ENCODE measurements around the gene MCOLN3.

The MCOLN3 gene, protein sequence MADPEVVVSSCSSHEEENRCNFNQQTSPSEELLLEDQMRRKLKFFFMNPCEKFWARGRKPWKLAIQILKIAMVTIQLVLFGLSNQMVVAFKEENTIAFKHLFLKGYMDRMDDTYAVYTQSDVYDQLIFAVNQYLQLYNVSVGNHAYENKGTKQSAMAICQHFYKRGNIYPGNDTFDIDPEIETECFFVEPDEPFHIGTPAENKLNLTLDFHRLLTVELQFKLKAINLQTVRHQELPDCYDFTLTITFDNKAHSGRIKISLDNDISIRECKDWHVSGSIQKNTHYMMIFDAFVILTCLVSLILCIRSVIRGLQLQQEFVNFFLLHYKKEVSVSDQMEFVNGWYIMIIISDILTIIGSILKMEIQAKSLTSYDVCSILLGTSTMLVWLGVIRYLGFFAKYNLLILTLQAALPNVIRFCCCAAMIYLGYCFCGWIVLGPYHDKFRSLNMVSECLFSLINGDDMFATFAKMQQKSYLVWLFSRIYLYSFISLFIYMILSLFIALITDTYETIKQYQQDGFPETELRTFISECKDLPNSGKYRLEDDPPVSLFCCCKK

DNA sequence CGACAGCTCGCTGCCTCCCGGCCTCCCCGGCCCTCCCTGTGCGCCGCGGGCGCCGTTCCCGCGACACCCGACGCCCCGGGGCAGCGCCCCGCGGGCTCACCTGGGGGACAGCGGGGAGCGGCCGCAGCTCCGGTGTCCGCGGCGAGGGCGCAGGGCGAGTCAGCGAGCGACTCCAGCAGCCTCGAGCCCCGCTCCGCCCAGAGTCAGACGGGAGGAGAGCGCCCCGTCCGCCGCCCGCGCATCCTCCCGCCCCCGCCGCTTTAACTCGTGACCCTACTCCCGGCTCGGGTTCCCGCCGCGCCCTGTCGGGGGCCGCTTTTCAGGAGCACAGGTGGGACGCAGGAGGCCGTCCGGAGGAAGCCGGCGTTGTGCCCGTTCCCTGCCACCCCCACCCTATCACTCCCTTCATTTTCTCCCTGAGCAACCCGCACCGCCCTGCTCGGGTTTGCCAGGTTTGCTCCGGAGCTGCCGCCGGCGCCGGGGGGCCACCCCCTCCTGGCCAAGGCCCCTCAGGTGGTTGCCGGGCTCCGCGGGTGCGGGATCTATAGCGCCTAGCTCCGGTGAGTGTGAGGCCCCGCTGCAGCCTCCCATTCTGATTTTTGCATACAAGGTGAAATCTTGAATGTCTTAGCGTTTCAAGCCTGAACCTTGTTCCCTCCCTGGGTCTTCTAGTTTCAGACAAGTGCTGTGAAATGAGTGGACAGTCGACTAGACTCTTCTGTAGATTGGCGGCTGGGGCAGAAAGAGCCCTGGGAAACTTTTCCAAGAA is at the start of gene MCOLN3:
MCOLN3 (minus strand) TSS at position 205 of the 769 bp plus-strand sequence. CDS start 3,140 bp downstream, outside the sequence.
- peak; percentile 18 to 26 for ATAC-seq

DNA sequence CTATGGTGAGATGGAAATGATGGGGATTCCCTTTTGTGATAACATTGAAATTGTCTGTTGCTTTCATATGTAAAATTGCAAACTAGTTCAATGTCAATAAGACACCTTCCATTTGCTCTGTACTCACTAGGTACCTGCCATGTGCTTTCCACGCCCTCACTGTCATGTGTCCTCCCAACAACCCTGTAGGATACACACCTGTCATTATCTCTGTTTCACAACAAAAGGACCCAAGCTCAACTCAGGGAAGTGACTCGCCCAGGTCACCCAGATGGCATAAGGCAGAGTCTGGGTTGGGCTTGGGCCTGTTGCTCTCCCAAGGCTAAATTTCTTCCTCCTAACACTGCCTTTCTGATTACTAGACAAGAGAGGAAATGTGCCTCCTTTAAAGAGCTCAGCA is 45.3 kb upstream of the MCOLN3 start:
- ATAC-seq = no peak

DNA sequence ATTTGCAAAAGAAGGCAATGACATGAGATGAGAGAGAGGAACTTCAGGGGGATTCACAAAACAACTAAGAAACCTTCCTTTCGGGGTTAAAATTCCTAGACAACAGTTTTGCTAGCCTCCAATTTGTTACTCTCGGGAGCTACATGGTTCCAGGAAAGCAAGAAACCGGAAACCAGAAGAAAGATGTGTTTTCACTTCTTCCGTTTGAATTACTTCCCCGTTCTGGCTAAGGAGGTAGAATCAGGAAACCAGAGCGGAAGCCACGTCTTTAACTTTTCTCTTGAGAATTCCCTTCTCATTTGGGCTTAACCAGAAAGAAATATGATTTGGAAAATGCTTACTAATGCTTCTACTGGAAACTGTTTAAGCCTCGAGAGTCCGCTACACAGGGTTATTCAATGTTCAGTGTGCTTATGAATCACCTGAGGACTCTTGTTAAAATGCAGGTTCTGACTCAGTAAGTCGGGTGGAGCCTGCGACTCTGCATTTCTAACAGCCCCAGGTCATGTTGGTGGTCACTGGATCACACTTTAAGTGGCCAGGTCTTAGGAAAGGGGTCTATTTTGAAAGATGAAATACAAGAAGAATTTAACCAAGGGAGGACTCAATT is 43.5 kb upstream of the MCOLN3 start:
- ATAC-seq = peak in 1 of 2 donors; percentile 45

DNA sequence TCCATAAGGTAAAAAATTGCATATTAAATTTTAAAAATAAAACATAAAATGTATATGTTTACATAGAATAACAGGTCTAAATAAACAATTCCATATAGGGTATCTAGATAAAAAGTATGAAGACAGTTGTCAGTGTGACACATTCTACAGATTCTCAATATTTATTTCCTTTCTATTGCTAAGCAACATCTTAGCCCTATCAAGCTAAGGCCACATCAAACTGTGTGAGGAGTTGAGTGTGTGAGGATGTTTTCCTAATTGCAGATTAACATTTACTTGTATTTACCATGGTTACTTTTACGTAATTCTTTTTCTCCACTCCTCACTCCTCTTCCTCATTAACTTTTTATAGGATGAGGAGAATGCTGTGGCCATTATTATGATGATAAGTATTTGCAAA is 41.9 kb upstream of the MCOLN3 start:
- ATAC-seq = no peak

DNA sequence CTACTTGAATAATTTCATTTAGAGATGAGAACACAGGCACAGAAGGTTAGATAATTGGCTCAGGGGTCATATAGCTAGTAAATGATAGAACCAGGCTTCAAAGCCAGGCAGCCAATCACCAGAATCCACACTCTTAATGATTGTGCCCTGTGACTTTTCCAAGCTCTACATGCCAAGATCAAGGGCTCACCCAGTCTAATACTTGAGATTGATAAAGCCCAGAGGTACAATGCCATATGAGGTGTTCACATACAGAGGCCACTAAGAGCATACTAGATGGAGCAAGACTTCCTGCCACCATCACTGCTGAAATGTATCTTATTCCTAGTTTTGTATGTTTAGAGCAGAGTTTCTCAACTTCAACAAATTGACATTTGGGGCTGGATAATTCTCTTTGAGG is 40.9 kb upstream of the MCOLN3 start:
- no peak for ATAC-seq

DNA sequence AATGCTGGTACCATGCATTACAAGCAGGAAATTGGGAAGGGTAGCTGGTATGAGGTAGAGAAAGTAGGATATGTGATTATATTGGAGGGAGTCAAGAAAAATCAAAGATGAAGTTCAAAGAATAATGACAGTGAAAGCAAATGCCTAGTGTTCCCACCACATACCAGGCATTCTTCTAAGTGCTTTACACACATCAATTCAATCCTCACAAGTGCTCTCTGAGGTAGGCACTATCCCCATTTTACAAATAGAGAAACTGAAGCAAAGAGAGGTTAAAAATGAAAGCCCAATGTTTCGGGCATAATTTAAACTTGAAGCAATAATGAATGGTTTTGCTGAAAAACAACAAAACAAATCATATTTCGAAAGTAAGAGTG is 40.1 kb upstream of the MCOLN3 start:
- no peak for ATAC-seq

DNA sequence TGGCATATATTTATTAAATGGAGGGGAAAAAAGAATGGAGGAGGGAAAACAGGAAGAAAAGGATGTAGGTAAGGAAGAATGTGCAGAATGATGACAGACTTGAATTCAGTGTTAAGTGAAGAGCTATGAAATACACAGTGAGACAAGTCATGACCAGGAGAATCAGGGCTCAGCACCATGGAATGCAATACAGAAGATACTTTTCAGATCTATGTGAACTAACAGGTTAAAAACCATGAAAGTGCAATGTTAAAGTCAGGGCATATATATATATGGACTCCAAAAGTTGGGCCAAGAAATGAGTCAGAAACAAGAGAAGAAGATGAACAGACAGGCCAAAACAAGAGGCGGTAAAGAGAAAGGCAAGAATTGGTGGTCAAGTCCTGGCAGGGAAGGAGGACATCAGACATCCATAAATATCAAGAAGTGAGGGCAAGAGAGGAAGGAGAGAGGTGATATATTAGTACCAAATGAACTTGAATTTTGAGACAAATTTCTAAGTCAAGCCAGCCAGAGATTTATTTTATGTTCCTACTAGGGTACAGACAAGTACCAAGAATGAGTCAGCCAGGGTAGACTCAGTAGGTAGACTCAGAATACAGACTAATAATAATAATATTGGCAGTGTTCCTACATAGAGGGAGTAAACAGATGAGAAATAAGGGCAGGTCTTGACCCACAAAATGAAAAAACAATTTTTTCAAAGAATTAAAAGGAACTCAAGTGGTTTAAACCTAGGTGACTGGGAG is 39.5 kb upstream of the MCOLN3 start:
- no peak for ATAC-seq

DNA sequence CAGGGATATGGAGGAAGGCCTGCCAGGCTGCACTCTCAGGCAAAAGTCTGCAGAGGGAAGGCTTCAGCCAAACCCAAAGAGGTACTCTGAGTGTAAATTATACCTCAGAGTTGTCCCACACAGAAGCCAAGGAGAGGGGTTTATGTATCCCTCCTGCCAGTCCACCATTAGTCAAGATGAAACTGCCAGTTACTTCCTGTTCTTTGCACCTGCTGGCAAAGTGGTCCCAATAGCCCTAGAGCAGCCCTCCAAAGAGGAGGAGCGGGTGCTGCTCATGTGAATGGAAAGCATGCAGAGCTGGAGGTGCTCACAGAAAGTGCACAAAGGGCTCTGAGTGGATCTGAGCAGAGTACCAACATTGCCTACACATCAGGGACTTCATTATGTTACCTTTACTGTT is 37.1 kb upstream of the MCOLN3 start:
- no peak for ATAC-seq

DNA sequence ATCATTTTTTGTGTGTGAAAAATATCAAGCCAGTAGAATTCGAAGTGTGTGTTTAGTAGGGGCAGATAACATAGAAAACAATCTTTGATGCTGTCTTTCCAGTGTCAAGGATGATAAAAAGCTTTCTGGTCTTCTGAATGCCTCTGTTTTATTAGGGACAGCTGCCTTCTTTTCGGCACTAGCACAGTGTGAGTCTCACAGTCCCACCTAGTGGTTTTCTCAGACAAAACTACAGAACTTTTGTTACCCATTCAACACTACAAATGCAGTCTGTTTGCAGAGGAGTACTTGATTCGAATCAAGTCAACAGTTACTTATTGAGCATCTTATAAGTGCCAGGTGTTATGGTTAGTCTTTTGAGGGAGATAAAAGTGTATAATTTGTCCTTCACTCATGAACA is 30.6 kb upstream of the MCOLN3 start:
- ATAC-seq = no peak

DNA sequence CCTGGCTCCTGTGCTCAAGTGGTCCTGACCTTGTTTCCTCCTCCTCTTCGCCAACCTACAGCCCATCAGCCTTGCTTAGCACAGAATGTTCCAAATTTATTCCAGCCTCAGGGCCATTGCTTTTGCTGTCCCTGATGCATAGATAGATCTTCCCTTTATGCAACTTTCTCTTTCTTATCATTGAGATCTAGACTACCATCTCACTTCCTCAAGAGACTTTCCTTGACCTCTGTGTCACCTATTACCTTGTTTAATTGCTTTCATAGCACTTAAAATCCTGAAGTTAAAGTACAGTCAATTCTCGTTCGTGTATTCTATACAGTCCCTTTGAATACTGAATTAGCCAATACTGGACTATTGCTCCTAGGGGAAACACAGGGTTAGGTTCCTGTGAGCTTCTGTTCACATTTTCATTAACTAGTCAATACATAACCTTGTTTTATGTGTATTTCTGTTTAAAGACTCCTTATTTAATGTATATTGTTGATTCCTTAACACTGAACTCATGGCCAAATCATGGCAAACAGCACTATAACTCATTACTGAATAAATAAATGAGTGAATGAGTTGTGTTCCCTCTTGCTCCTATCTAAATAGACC is 26.2 kb upstream of the MCOLN3 start:
- no peak for ATAC-seq

DNA sequence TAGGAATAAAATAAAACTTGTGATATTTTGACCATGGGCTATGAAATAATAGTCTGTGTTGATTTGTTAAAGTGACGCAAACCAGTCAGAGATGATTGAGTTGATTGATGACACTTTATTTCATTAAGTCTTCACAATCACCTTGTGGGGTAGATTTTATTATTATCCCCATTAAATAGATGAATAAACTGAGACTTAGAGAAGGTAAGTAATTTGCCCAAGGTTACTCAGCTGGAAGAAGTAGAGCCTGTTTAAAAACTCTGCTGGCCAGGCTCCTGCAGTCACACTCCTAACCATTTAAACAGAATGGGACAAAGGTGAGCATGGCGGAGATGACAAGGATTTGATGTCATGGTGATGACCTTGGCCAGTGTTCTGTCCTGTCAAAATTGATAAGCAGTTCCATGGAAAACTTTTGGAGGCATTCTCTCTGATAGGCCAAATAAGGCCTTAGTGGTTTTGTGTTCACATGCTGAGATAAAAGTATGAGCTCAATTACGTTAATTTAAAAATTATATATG is 22.7 kb upstream of the MCOLN3 start:
- no peak for ATAC-seq

DNA sequence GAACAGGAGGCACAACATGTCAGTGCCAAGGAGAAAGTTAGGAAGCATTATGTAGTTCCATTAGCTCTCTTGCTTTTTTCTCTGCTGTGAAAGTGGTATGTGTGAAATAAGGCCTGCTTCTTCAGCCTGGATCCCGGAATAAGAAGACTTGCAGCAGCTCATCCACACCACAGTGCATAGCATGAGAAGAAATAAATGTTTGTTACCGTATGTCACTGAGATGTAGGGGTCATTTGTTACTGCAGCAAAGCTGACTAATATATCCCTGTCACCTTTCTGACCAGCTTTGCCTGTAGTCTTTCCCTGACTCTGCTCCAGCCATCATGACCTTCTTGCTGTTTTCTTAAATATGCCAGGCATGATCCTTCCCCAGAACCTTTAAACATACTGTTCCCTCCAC is 20.5 kb upstream of the MCOLN3 start:
- ATAC-seq = no peak

DNA sequence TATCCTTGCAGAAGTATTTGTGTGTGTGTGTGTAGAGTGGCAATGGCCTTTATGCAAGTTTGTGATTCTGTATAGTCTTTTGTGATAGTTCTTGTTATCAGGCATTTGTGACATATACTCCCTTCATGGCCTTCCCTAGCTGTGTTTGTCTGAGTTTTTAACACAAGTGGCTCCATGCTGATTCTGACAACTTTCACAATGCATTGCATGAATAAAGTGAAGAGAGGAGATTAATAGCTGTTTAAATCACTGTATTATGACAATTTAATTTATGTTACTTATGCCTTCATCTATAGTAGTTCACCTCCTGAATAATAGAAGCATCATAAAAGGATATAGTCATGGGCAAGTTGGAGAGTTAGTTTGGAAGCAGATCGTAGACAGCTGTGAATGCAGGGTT is 17.2 kb upstream of the MCOLN3 start:
- ATAC-seq = no peak

DNA sequence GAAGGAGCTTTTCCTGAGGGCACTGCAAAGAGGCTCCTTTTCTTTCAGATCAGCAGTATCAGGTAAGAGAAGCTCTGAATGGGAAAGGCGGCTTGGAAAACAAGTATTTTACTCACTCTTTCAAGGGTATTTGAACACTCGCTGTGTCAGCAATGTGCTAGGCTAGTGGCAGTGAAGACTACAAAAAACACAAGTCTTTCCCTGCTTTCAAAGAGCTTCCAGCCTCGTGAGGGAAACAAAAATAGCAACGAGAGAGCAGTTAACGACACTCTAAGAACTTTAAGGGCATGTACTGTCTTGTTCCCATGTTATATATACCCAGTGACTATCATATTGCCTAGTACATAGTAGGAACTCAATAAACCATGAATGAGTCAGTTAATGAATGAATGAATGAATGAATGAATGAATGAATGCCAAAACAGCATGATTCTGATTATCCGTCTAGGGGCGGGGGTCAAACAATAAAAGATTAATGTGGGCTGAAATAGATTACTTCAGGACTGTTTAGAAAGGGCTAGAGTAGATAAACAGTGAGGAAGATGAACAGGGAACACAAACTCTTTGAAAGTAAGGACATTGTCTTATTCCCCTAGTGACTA is 14.2 kb upstream of the MCOLN3 start:
- peak in 1 of 2 donors; percentile 3 for ATAC-seq

DNA sequence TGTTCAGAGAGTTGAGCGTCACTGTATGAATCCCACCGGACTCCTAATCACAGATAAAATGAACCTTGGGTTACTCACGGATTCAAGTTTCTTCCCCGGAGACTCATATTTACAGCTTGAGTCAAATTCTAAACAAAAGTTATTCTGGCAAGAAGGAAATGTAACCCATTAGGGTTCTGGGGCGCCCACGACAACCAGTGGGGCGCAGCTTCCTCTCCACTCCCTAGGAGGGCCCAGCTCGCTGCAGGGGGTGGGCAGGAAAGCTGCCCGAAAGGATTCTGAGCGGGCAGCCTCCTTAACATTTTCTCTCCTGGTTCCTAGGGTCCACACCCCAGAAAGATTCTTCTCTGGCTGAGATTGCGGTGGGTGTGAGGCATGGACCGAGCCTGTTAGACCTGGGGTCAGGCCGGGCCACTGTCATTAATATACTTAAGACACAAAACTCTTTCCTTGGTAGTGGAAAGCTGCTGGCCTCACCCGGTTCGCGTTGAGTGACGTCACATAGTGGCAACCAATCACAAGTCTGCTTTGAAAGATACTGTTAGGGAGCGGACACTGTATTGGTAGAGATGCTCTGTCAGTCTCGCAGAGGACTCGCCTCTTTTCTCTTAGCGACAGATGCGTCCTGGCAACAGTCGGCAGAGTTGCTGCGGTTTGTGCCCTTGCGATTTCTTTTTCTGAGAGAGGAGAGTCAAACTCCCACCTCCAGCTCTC is 13.6 kb upstream of the MCOLN3 start:
- ATAC-seq = peak; percentile 99 to 100

DNA sequence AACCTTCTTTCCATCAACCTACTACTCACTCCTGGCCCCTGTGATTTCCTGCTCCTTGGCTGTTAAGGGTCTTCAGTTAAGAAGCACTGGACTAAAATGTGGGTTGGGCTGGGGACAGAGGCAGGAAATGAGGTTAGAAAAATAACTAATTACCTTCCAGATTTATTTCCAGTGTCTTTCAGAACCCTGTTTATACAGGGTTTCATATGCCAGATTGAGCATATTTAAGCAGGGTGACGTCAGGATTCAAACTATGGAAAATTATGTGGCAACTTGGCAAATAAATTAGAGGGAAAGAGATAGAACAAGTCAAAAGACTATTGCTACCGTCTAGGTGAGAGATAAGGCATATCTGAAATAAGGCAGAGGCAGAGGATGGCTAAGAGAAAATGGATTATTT is 11.7 kb upstream of the MCOLN3 start:
- no peak for ATAC-seq

DNA sequence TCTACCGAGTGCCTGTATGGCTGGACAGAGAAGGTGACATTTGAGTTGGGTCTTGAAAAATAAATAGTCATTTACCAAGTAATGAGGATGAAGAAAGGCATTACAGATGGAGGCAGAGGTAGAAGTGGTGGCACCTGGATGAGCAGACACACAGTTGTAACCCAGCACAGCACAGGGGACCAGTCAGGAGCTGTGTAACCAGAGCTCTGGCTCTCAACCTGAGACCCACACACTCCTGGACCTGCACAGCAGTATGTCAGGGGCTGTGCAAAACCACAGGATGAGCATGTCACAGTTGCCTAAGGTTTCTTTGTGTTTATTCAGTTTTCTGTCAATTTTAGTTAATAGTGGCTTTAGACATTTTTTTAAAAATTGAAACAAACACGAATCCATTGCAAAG is 11.3 kb upstream of the MCOLN3 start:
- ATAC-seq = no peak

DNA sequence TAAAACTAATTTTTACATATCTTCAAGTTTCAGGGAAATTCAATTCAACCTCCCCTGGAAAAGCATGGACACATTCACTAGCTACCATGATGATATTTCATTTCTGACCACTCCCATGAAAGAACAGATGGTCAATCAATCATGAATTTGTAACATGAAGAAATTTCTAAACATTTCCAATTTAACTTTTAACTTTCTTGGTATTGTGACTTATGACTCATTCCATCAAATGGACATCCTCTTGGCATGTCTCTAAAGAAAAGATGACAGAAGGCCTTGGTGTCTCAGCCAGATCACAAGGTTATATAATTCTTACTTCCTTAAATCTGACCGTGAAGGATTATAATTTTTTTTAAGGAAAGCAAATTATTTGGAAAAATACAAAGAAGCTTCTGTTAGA is 10.5 kb upstream of the MCOLN3 start:
- ATAC-seq = no peak

DNA sequence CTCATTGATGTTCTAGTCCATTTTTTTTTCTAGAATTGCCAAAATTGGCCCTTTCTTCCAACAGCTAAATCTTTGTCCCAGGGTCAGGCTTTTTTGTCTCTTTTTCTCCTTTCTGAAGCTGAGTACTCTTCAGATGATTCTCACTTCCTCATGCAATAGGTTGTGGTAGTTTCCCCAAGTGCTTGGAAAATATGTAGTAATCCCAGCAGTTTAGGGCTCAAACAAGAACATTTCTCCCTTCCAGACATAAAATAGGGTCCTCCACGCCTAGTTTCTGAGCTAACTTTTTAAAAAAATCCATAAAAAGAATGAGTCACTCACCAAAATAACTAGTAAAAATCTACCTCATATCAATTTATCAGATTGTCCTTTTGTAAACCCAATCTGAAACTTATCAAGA is 10.0 kb upstream of the MCOLN3 start:
- ATAC-seq = no peak

DNA sequence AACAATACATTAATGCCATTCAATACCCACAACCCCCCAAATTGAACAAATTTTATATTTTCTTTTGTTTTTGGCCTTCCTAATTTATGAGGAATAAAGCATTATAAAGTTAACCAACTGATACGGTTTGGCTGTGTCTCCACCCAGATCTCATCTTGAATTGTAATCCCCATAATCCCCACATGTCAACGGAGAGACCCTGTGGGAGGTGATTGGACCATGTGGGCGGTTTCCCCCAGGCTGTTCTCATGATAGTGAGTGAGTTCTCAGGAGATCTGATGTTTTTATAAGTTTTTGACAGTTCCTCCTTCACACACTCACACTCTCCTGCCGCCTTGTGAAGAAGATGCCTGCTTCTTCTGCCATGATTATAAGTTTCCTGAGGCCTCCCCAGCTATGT is 6.4 kb upstream of the MCOLN3 start:
- no peak for ATAC-seq

DNA sequence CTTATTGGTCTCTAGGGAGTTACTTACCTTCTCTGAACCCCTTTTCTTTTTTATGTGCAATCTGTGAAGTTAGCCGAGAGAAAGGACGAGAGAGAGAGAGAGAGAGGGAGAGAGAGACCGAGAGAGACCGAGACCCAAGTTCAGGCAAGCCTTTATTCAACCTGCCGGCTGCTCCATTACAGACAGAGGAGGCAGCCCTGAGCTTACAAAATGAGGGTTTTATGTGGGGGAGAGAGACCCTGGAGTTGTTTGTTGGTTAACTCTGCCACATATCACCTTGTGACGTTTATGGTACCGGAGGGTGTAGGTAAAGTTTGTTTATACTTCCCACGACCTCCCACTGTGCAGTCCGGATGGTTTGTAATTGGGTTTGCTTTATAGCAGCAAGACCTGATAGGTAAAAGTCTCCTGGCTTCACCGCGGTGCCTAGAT is 1.5 kb upstream of the MCOLN3 start:
- no peak for ATAC-seq
